NCI-H2227 (cell line): ENCODE results near the gene TOR1AIP2.
A peak's percentile ranks its signal among the peaks of the same experiment; 100 is the strongest.

ENCODE experiments used
- DNase-seq: peaks from one replicate; lab custom pipeline; 2025; ENCODE audit not compliant: unreplicated experiment; lab: John Stamatoyannopoulos, UW

TOR1AIP2 gene

GRCh38 chr1:179877586-179878265 lies at the start of gene TOR1AIP2:
Gene TOR1AIP2, minus strand, starts transcription at chr1:179877803. Its CDS starts 25,138 bp downstream, at chr1:179852665.
- peak; percentile 93 for DNase-seq

GRCh38 chr1:179926850-179927205 lies 49.2 kb upstream of the TOR1AIP2 start:
- DNase-seq = no peak

GRCh38 chr1:179925922-179926849 lies 48.6 kb upstream of the TOR1AIP2 start:
- no peak for DNase-seq

GRCh38 chr1:179925302-179925701 lies 47.7 kb upstream of the TOR1AIP2 start:
- DNase-seq = no peak

GRCh38 chr1:179924268-179924667 lies 46.7 kb upstream of the TOR1AIP2 start:
- no peak for DNase-seq

GRCh38 chr1:179923029-179923428 lies 45.4 kb upstream of the TOR1AIP2 start:
- no peak for DNase-seq

GRCh38 chr1:179921981-179922872 lies 44.6 kb upstream of the TOR1AIP2 start:
- no peak for DNase-seq

GRCh38 chr1:179921472-179921871 lies 43.9 kb upstream of the TOR1AIP2 start:
- DNase-seq = no peak

- DNase-seq = no peak
These were observed 40.2 kb upstream of the TOR1AIP2 start for GRCh38 chr1:179917601-179918429.

GRCh38 chr1:179911812-179912211 lies 34.2 kb upstream of the TOR1AIP2 start:
- no peak for DNase-seq

GRCh38 chr1:179910934-179911333 lies 33.3 kb upstream of the TOR1AIP2 start:
- DNase-seq = no peak

GRCh38 chr1:179889589-179889988 lies 12.0 kb upstream of the TOR1AIP2 start:
- DNase-seq = no peak

GRCh38 chr1:179888071-179888470 lies 10.5 kb upstream of the TOR1AIP2 start:
- DNase-seq = no peak

GRCh38 chr1:179883745-179884138 lies 6.1 kb upstream of the TOR1AIP2 start:
- peak; percentile 13 for DNase-seq

- no peak for DNase-seq
These were observed 5.6 kb upstream of the TOR1AIP2 start for GRCh38 chr1:179883040-179883744.

GRCh38 chr1:179882253-179883039 lies 4.8 kb upstream of the TOR1AIP2 start, which contains the start of gene TOR1AIP1:
Gene TOR1AIP1, plus strand, starts transcription at chr1:179882285. Its CDS starts 218 bp downstream, at chr1:179882503.
- DNase-seq = peak; percentile 99

GRCh38 chr1:179881642-179882252 lies 4.1 kb upstream of the TOR1AIP2 start:
- DNase-seq = peak; percentile 92

GRCh38 chr1:179879797-179880196 lies 2.2 kb upstream of the TOR1AIP2 start:
- DNase-seq = no peak
